ENCODE results near the gene ZNF654.

ZNF654 gene

GRCh38 chr3:88131695-88132094, 72.6 kb downstream of the ZNF654 start:
- Histone ChIP-seq H3K27ac (ENCODE audit: low read depth, low read length) (peak overlapping the region; percentile 11), H3K4ac (ENCODE audit: low read depth, low read length) (no peak overlapping the region), H2AFZ (ENCODE audit: insufficient read depth, low read length, poor library complexity) (no peak overlapping the region), H3K36me3 (ENCODE audit: control insufficient read depth in 1 of 2, insufficient read depth in 2 of 2, low read length in 2 of 2) (no peaks in the 10 kb centered on the region), H3K18ac (ENCODE audit: low read length) (no peak overlapping the region), H2AK5ac (ENCODE audit: low read length) (no peak overlapping the region), H3K23ac (ENCODE audit: low read length) (no peak overlapping the region), H3K27me3 (ENCODE audit: insufficient read depth, low read length) (no peaks in the 10 kb centered on the region), H3K4me1 (ENCODE audit: control insufficient read depth in 1 of 2, insufficient read depth in 2 of 2, low read length in 2 of 2) (peaks cover 0 to 4% of the 10 kb centered on the region in 2 experiments), H4K91ac (ENCODE audit: low read depth, low read length) (no peak overlapping the region), H3K9me3 (ENCODE audit: insufficient read depth, low read depth, low read length) (no peaks in the 10 kb centered on the region), H2BK12ac (ENCODE audit: low read length) (no peak overlapping the region), H2BK120ac (ENCODE audit: insufficient read depth, low read length, poor library complexity) (no peak overlapping the region), H3K9ac (ENCODE audit: low read length) (no peak overlapping the region), H3K79me1 (ENCODE audit: low read length) (no peaks in the 10 kb centered on the region), H2BK5ac (ENCODE audit: low read depth, low read length, poor library complexity) (no peak overlapping the region), H4K8ac (ENCODE audit: low read depth, low read length) (no peak overlapping the region), H3K4me2 (ENCODE audit: low read length) (no peak overlapping the region), H3K79me2 (ENCODE audit: control insufficient read depth, insufficient read depth, low read length, poor library complexity) (no peaks in the 10 kb centered on the region), H3K4me3 (ENCODE audit: low read depth, low read length) (no peak overlapping the region), H3K14ac (ENCODE audit: low read length) (no peak overlapping the region), H4K12ac (ENCODE audit: low read depth, low read length) (no peak overlapping the region)
- WGBS (ENCODE audit: extremely low coverage, insufficient coverage, insufficient read length), result no CpG with 5 or more reads among the region's 1 CpG
- no peak for DNase-seq

- Histone ChIP-seq H3K9ac (ENCODE audit: low read length) (no peak overlapping the region), H3K4me2 (ENCODE audit: low read length) (no peak overlapping the region), H3K4me3 (ENCODE audit: low read depth, low read length) (no peak overlapping the region), H3K4me1 (ENCODE audit: control insufficient read depth in 1 of 2, insufficient read depth in 2 of 2, low read length in 2 of 2) (peaks cover 0 to 2% of the 10 kb centered on the region in 2 experiments), H3K9me3 (ENCODE audit: insufficient read depth, low read depth, low read length) (no peaks in the 10 kb centered on the region), H3K18ac (ENCODE audit: low read length) (no peak overlapping the region), H2AK5ac (ENCODE audit: low read length) (no peak overlapping the region), H3K4ac (ENCODE audit: low read depth, low read length) (no peak overlapping the region), H3K79me2 (ENCODE audit: control insufficient read depth, insufficient read depth, low read length, poor library complexity) (no peaks in the 10 kb centered on the region), H3K36me3 (ENCODE audit: control insufficient read depth in 1 of 2, insufficient read depth in 2 of 2, low read length in 2 of 2) (no peaks in the 10 kb centered on the region), H2AFZ (ENCODE audit: insufficient read depth, low read length, poor library complexity) (no peak overlapping the region), H3K23ac (ENCODE audit: low read length) (no peak overlapping the region), H3K79me1 (ENCODE audit: low read length) (no peaks in the 10 kb centered on the region), H3K27ac (ENCODE audit: low read depth, low read length) (no peak overlapping the region), H2BK12ac (ENCODE audit: low read length) (no peak overlapping the region), H2BK5ac (ENCODE audit: low read depth, low read length, poor library complexity) (peak overlapping the region; percentile 21), H2BK120ac (ENCODE audit: insufficient read depth, low read length, poor library complexity) (no peak overlapping the region), H3K27me3 (ENCODE audit: insufficient read depth, low read length) (no peaks in the 10 kb centered on the region), H3K14ac (ENCODE audit: low read length) (no peak overlapping the region), H4K8ac (ENCODE audit: low read depth, low read length) (no peak overlapping the region), H4K12ac (ENCODE audit: low read depth, low read length) (no peak overlapping the region), H4K91ac (ENCODE audit: low read depth, low read length) (no peak overlapping the region)
- no CpG with 5 or more reads among the region's 1 CpG for WGBS (ENCODE audit: extremely low coverage, insufficient coverage, insufficient read length)
- DNase-seq, result peak in 1 of 2 donors; percentile 13
Measured at GRCh38 chr3:88132894-88133293, 73.8 kb downstream of the ZNF654 start.

- Histone ChIP-seq H2BK5ac (ENCODE audit: low read depth, low read length, poor library complexity) (no peak overlapping the region), H3K79me2 (ENCODE audit: control insufficient read depth, insufficient read depth, low read length, poor library complexity) (no peaks in the 10 kb centered on the region), H3K36me3 (ENCODE audit: control insufficient read depth in 1 of 2, insufficient read depth in 2 of 2, low read length in 2 of 2) (no peaks in the 10 kb centered on the region), H4K91ac (ENCODE audit: low read depth, low read length) (no peak overlapping the region), H3K18ac (ENCODE audit: low read length) (no peak overlapping the region), H3K27ac (ENCODE audit: low read depth, low read length) (no peak overlapping the region), H3K4me1 (ENCODE audit: control insufficient read depth in 1 of 2, insufficient read depth in 2 of 2, low read length in 2 of 2) (peaks cover 0 to 2% of the 10 kb centered on the region in 2 experiments), H2BK12ac (ENCODE audit: low read length) (no peak overlapping the region), H3K4me2 (ENCODE audit: low read length) (no peak overlapping the region), H4K8ac (ENCODE audit: low read depth, low read length) (no peak overlapping the region), H3K14ac (ENCODE audit: low read length) (no peak overlapping the region), H3K27me3 (ENCODE audit: insufficient read depth, low read length) (no peaks in the 10 kb centered on the region), H3K9me3 (ENCODE audit: insufficient read depth, low read depth, low read length) (no peaks in the 10 kb centered on the region), H4K12ac (ENCODE audit: low read depth, low read length) (no peak overlapping the region), H3K4me3 (ENCODE audit: low read depth, low read length) (no peak overlapping the region), H2AK5ac (ENCODE audit: low read length) (no peak overlapping the region), H3K9ac (ENCODE audit: low read length) (no peak overlapping the region), H3K4ac (ENCODE audit: low read depth, low read length) (no peak overlapping the region), H2AFZ (ENCODE audit: insufficient read depth, low read length, poor library complexity) (no peak overlapping the region), H3K23ac (ENCODE audit: low read length) (no peak overlapping the region), H2BK120ac (ENCODE audit: insufficient read depth, low read length, poor library complexity) (no peak overlapping the region), H3K79me1 (ENCODE audit: low read length) (no peaks in the 10 kb centered on the region)
- peak in 1 of 2 donors; percentile 20 for DNase-seq
- WGBS (ENCODE audit: extremely low coverage, insufficient coverage, insufficient read length), result no CpG with 5 or more reads among the region's 1 CpG
Measured at GRCh38 chr3:88133711-88134263, 74.7 kb downstream of the ZNF654 start.

- Histone ChIP-seq H4K8ac (ENCODE audit: low read depth, low read length) (no peak overlapping the region), H3K14ac (ENCODE audit: low read length) (no peak overlapping the region), H3K9me3 (ENCODE audit: insufficient read depth, low read depth, low read length) (no peaks in the 10 kb centered on the region), H4K12ac (ENCODE audit: low read depth, low read length) (no peak overlapping the region), H2AFZ (ENCODE audit: insufficient read depth, low read length, poor library complexity) (no peak overlapping the region), H2BK12ac (ENCODE audit: low read length) (no peak overlapping the region), H2AK5ac (ENCODE audit: low read length) (no peak overlapping the region), H3K18ac (ENCODE audit: low read length) (no peak overlapping the region), H3K4me1 (ENCODE audit: control insufficient read depth in 1 of 2, insufficient read depth in 2 of 2, low read length in 2 of 2) (peaks cover 0 to 2% of the 10 kb centered on the region in 2 experiments), H2BK5ac (ENCODE audit: low read depth, low read length, poor library complexity) (no peak overlapping the region), H3K4ac (ENCODE audit: low read depth, low read length) (no peak overlapping the region), H3K4me2 (ENCODE audit: low read length) (no peak overlapping the region), H3K4me3 (ENCODE audit: low read depth, low read length) (no peak overlapping the region), H3K79me1 (ENCODE audit: low read length) (no peaks in the 10 kb centered on the region), H4K91ac (ENCODE audit: low read depth, low read length) (no peak overlapping the region), H3K79me2 (ENCODE audit: control insufficient read depth, insufficient read depth, low read length, poor library complexity) (no peaks in the 10 kb centered on the region), H3K27ac (ENCODE audit: low read depth, low read length) (no peak overlapping the region), H3K36me3 (ENCODE audit: control insufficient read depth in 1 of 2, insufficient read depth in 2 of 2, low read length in 2 of 2) (peaks cover 0 to 3% of the 10 kb centered on the region in 2 experiments), H3K23ac (ENCODE audit: low read length) (no peak overlapping the region), H3K27me3 (ENCODE audit: insufficient read depth, low read length) (no peaks in the 10 kb centered on the region), H2BK120ac (ENCODE audit: insufficient read depth, low read length, poor library complexity) (no peak overlapping the region), H3K9ac (ENCODE audit: low read length) (no peak overlapping the region)
- WGBS (ENCODE audit: extremely low coverage, insufficient coverage, insufficient read length), result no CpG with 5 or more reads among the region's 1 CpG
- no peak for DNase-seq
Measured at GRCh38 chr3:88137836-88138235, 78.8 kb downstream of the ZNF654 start.
